Subcutaneous abdominal adipose tissue (tissue), 5 donors: ENCODE data around the gene PAX5.

ENCODE experiments used
- H3K27ac ChIP-seq: one replicate; pipeline ENCODE4 v1.7.0; 2013; ENCODE audit warnings: low read depth, mild to moderate bottlenecking, inconsistent platforms, low read length, moderate library complexity
- H3K27me3 ChIP-seq, 5 donors: one replicate each; pipeline ENCODE4 v1.7.0; 2013; ENCODE audit warnings: low read length in 5 of 5, inconsistent platforms in 1 of 5; ENCODE audit not compliant: control insufficient read depth in 5 of 5, insufficient read depth in 4 of 5
- H3K36me3 ChIP-seq, 5 donors: one replicate each; pipeline ENCODE4 v1.7.0; 2013; ENCODE audit warnings: low read length in 5 of 5; ENCODE audit not compliant: control insufficient read depth in 5 of 5, insufficient read depth in 5 of 5
- H3K4me1 ChIP-seq, 5 donors: one replicate each; pipeline ENCODE4 v1.7.0; 2013; ENCODE audit warnings: low read length in 5 of 5, mild to moderate bottlenecking in 3 of 5, moderate library complexity in 1 of 5; ENCODE audit not compliant: control insufficient read depth in 5 of 5, insufficient read depth in 5 of 5
- H3K4me3 ChIP-seq, 5 donors: one replicate each; pipeline ENCODE4 v1.7.0; 2013; ENCODE audit warnings: low read length in 5 of 5, low read depth in 1 of 5
- H3K9ac ChIP-seq, 5 donors: one replicate each; pipeline ENCODE4 v1.7.0; 2013; ENCODE audit warnings: low read length in 5 of 5, mild to moderate bottlenecking in 4 of 5, moderate library complexity in 3 of 5
- H3K9me3 ChIP-seq, 5 donors: one replicate each; pipeline ENCODE4 v1.7.0; 2013; ENCODE audit warnings: low read length in 5 of 5; ENCODE audit not compliant: control insufficient read depth in 5 of 5
- donor health status: healthy.
- donor health status: healthy.
- donor health status: healthy.
- donor health status: healthy.
- donor health status: healthy.

Gene PAX5

DNA sequence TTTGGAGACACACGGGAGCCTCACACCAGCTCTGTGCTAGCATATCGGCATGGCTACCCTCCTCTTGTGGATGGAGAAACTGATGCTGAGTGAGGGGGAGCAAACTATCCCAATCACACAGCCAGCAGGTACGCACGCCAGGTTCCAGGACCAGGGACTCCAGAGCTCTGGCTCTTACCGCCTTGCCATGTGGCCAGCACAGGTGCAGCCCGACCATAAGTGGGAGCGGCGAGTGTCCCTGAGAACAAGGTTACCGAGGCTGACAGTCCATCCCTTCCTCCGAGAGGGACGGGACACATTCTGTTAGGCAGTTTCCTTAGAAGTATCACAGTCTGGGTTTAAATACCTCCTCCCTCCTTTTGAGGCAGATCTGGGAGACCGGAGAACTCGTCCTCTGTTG, 86.0 kb downstream of the PAX5 start:
- Histone ChIP-seq H3K9me3 (no peaks in the 10 kb centered on the region), H3K4me3 (no peak overlapping the region), H3K36me3 (no peaks in the 10 kb centered on the region), H3K27me3 (peaks cover 3 to 12% (median 8%) of the 10 kb centered on the region in 5 donors), H3K4me1 (no peaks in the 10 kb centered on the region), H3K9ac (no peak overlapping the region), H3K27ac (no peak overlapping the region)

DNA sequence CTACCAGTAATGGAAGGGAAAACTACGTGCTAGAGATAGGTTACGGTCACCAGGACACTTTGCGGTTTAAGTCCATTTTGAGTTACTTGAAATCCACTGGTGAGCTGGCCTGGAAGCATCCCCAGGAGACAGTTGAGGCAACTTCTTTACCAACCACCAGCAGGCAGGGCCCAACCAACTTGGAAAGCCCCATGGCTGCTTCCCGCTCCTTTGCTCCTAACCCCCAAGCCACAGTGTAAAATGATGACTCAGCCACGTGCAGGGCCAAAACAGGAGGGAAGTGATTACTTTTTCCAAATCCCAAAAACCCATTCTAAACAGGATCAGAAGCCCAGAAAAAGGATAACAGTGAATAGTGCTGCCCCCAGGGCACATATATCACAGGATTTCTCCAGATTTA, 87.4 kb downstream of the PAX5 start:
- no peak overlapping the region for H3K9ac ChIP-seq
- H3K27ac ChIP-seq, result no peak overlapping the region
- no peaks in the 10 kb centered on the region for H3K9me3 ChIP-seq
- no peaks in the 10 kb centered on the region for H3K4me1 ChIP-seq
- H3K36me3 ChIP-seq, result no peaks in the 10 kb centered on the region
- H3K4me3 ChIP-seq, result no peak overlapping the region
- peaks cover 3 to 12% (median 8%) of the 10 kb centered on the region in 5 donors for H3K27me3 ChIP-seq

DNA sequence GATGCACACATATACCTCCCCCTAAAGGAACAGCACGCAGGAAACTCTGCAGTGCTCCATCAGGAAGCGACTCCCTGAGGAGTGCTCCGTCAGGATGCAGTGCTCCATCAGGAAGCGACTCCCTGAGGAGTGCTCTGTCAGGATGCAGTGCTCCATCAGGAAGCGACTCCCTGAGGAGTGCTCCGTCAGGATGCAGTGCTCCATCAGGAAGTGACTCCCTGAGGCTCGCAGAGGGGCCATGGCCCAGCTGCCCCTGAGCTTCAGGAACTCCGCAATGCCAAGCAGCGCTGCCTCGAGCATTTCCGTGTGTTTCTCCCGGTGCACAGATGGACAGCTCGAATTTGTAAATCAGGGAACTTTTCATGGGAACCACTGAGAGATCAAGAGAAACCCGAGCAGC, 88.1 kb downstream of the PAX5 start:
- Histone ChIP-seq H3K4me1 (no peaks in the 10 kb centered on the region), H3K9me3 (no peaks in the 10 kb centered on the region), H3K9ac (no peak overlapping the region), H3K36me3 (no peaks in the 10 kb centered on the region), H3K4me3 (no peak overlapping the region), H3K27ac (no peak overlapping the region), H3K27me3 (peaks cover 3 to 12% (median 11%) of the 10 kb centered on the region in 5 donors)

DNA sequence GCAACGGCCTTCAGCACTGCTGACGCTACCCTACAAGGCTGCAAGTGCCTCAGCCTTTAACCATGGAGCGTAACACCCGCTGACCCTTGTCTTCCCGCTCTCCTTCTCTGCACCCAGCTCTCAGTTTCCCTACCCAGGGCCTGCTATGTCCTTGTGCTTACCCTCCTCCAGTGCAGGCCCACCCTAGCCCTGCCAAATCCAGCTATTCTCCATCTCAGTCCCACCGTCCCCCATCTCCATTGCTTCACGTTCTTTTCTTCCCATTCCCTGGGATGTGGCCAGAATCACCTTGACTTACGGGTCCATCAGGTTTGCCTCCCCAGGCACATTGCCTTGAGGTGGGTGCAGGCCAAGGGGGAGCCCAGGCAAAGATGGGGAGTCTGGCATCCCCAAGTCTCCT, 91.2 kb downstream of the PAX5 start:
- no peak overlapping the region for H3K27ac ChIP-seq
- H3K9ac ChIP-seq, result no peak overlapping the region
- H3K9me3 ChIP-seq, result no peaks in the 10 kb centered on the region
- no peaks in the 10 kb centered on the region for H3K4me1 ChIP-seq
- no peak overlapping the region for H3K4me3 ChIP-seq
- H3K27me3 ChIP-seq, result peaks cover 3 to 21% (median 16%) of the 10 kb centered on the region in 5 donors
- H3K36me3 ChIP-seq, result no peaks in the 10 kb centered on the region

DNA sequence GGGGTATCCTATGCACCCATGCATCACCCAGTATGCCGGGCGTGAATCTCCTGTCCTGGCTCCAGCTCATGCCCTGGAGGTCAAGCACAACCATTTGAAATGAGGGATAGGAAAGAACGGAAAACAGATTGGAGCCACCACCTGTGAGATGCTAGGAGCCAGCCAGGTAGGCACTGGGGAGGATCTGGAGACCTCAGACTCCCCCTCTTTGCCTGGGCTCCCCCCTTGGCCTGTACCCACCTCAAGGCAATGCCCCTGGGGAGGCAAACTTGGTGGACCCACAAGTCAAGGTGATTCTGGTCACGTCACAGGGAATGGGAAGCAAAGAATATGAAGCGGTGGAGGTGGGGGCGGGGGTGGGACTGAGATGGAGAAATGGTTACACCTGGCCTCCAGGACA, 92.6 kb downstream of the PAX5 start:
- Histone ChIP-seq H3K27ac (no peak overlapping the region), H3K9ac (no peak overlapping the region), H3K9me3 (no peaks in the 10 kb centered on the region), H3K36me3 (no peaks in the 10 kb centered on the region), H3K4me1 (no peaks in the 10 kb centered on the region), H3K4me3 (no peak overlapping the region), H3K27me3 (peaks cover 3 to 18% (median 14%) of the 10 kb centered on the region in 5 donors)

DNA sequence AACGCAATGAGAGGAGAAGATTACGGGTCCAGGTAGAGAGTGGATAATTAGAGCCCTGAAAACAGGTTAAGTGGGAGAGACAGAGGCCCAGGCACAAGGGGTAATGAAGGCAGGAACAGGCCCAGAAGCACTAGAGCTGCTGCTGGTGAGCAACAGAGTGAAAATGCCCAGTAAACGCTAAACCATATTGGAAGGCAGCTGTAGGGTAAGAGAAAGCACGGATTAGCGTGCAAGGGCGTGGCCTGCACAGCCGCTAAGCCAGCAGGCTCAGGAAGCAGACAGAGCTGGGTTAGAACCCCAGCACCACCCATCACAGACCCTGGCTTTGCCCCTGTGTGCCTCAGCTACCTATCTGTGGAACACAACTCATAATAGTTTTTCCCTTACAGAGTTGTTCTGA, 93.2 kb downstream of the PAX5 start:
- H3K27ac ChIP-seq, result no peak overlapping the region
- H3K4me3 ChIP-seq, result no peak overlapping the region
- no peaks in the 10 kb centered on the region for H3K4me1 ChIP-seq
- no peaks in the 10 kb centered on the region for H3K36me3 ChIP-seq
- H3K27me3 ChIP-seq, result peaks cover 6 to 18% (median 14%) of the 10 kb centered on the region in 5 donors
- no peaks in the 10 kb centered on the region for H3K9me3 ChIP-seq
- no peak overlapping the region for H3K9ac ChIP-seq

DNA sequence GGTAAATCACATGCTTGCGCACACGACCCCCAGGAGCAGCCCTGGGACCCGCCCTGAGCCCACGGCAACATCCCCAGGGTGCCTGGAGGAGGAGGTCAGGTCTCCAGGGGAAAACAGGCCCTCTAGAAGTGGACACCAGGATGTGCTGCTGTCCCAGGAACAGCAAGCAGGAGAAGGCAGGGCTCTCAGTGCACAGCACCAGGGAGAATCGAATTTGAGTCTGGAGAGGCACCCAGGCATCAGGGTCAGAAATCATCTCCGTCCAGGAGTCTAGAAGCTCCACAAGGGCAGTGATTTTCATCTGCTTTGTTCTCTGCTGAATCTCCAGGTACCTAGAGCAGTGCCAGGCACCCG, 93.6 kb downstream of the PAX5 start:
- H3K4me3 ChIP-seq, result no peak overlapping the region

DNA sequence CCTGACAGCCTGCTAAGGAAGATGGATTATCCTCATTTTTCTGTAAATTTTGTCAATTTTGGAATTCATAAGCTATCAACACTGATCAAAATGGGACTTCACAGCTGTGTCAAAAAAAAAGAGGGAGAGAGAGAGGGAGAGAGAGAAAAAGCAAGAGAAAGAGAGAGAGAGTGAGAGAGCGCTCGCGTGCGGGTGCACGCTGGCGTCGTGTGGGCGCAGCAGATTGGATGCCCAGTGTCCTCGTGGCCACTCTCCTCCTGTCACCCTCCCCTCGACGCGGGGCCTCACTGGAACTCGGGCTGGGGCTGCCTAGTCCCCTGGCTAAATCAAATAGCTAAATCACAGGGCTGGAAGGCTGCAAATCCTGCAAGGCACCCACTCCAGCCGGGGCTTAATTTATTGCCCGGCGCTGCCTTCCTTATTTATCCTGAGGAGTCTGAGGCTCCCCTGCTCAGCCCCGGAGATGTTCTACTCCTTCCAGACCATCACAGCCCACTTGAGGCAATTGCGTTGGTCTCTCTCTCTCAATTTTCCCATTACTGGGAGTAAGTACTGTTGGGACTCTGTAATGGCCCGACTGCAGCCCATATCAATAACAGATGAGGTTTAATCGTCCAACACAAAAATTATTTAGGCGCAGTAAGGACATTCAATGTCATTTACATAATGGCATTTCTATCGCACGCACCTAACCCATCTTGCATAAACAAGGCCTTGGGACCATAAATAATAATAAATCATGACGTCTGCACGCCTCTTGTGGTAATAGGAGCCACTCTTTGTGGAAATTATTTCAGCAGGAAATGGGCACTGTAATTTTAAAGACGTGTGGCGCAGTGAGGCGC, 94.2 kb downstream of the PAX5 start:
- H3K27me3 ChIP-seq, result peaks cover 6 to 18% (median 17%) of the 10 kb centered on the region in 5 donors
- no peak overlapping the region for H3K4me3 ChIP-seq
- no peaks in the 10 kb centered on the region for H3K4me1 ChIP-seq
- no peak overlapping the region for H3K27ac ChIP-seq
- H3K9me3 ChIP-seq, result no peaks in the 10 kb centered on the region
- no peaks in the 10 kb centered on the region for H3K36me3 ChIP-seq
- no peak overlapping the region for H3K9ac ChIP-seq

More for the DNA sequence above, 93.6 kb downstream of the PAX5 start:
- Histone ChIP-seq H3K27me3 (peaks cover 6 to 18% (median 15%) of the 10 kb centered on the region in 5 donors), H3K4me1 (no peaks in the 10 kb centered on the region), H3K27ac (no peak overlapping the region), H3K36me3 (no peaks in the 10 kb centered on the region), H3K9me3 (no peaks in the 10 kb centered on the region), H3K9ac (no peak overlapping the region)

DNA sequence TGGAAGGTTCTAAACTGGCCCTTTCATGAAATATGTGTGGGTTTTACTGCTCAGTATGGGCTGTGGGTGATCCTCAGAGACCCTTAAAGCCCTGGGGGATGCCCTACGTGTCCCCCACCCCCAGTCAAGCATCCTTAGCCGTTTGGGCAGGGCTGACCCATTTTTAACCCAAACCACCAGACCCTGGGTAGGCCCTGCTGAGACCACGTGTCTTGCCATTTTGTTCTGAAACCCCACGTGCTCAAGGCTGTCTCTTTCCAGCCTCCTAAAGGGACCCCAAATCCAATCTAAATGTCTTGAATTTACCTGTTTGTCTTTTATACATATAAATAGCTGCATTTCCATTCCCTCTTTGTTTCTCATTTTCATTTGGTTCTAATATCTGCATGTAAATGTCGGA, 94.9 kb downstream of the PAX5 start:
- Histone ChIP-seq H3K27me3 (peaks cover 6 to 18% (median 16%) of the 10 kb centered on the region in 5 donors), H3K36me3 (no peaks in the 10 kb centered on the region), H3K9ac (no peak overlapping the region), H3K9me3 (no peaks in the 10 kb centered on the region), H3K27ac (no peak overlapping the region), H3K4me1 (no peaks in the 10 kb centered on the region), H3K4me3 (no peak overlapping the region)

DNA sequence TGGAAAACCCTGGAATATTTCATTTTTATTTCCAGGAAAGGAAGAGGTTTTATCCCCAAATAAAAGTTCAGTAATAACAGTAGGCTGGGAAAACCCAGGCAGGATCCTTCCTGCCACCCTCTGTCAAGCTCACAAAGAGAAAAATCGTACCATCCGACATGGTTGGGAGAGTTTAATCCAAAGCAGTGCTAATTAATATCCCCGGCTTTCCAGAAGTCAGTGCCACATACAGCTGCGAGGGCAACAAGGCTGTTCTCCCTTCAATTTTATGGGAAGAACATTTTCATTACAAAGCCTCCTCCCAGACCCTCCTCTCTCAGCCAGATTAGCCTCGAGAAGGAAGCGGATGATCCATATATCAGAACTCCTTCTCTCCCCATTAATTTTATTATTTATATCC, 95.5 kb downstream of the PAX5 start:
- H3K4me3 ChIP-seq, result no peak overlapping the region
- H3K9me3 ChIP-seq, result no peaks in the 10 kb centered on the region
- H3K27ac ChIP-seq, result no peak overlapping the region
- peaks cover 6 to 18% (median 15%) of the 10 kb centered on the region in 5 donors for H3K27me3 ChIP-seq
- no peaks in the 10 kb centered on the region for H3K4me1 ChIP-seq
- H3K9ac ChIP-seq, result no peak overlapping the region
- H3K36me3 ChIP-seq, result no peaks in the 10 kb centered on the region
